ENCODE data around the gene ITGA6.

The ITGA6 gene

DNA sequence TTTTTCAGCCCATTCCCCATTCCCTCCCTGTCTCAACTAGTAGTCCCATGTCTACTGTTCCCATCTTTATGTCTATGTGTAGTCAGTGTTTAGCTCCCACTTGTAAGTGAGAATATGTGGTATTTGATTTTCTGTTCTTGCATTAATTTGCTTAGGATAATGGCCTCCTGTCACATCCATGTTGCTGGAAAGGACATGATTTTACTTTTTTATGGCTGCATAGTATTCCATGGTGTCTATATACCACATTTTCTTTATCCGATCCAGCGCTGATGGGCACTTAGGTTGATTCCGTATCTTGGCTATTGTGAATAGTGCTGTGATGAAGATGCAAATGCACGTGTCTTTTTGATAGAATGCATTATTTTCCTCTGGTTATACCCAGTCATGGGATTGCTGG is 21.7 kb upstream of the ITGA6 start:
- no peaks in the 10 kb centered on the region for H3K36me3 ChIP-seq (ENCODE audit: low read depth)
- no peaks in the 10 kb centered on the region for H3K27me3 ChIP-seq (ENCODE audit: insufficient read depth, poor library complexity, severe bottlenecking)
- H3K27ac ChIP-seq (ENCODE audit: poor library complexity, severe bottlenecking) = peak overlapping the region; percentile 30
- H3K4me1 ChIP-seq (ENCODE audit: insufficient read depth, poor library complexity, severe bottlenecking) = peaks cover 44% of the 10 kb centered on the region
- H3K4me3 ChIP-seq (ENCODE audit: severe bottlenecking) = no peak overlapping the region
- no peaks in the 10 kb centered on the region for H3K9me3 ChIP-seq (ENCODE audit: severe bottlenecking)
- no peak for ATAC-seq (ENCODE audit: low read depth)
- no peak for DNase-seq (ENCODE audit: low spot score)
- TF ChIP-seq, protein P1, sequence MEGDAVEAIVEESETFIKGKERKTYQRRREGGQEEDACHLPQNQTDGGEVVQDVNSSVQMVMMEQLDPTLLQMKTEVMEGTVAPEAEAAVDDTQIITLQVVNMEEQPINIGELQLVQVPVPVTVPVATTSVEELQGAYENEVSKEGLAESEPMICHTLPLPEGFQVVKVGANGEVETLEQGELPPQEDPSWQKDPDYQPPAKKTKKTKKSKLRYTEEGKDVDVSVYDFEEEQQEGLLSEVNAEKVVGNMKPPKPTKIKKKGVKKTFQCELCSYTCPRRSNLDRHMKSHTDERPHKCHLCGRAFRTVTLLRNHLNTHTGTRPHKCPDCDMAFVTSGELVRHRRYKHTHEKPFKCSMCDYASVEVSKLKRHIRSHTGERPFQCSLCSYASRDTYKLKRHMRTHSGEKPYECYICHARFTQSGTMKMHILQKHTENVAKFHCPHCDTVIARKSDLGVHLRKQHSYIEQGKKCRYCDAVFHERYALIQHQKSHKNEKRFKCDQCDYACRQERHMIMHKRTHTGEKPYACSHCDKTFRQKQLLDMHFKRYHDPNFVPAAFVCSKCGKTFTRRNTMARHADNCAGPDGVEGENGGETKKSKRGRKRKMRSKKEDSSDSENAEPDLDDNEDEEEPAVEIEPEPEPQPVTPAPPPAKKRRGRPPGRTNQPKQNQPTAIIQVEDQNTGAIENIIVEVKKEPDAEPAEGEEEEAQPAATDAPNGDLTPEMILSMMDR (IDR thresholded peaks at IDR 0.05; ENCODE audit: poor library complexity, severe bottlenecking) = no peak

GRCh38 chr2:172408143-172408766 is 19.1 kb upstream of the ITGA6 start:
- H3K4me1 ChIP-seq (ENCODE audit: insufficient read depth, poor library complexity, severe bottlenecking) = peaks cover 44% of the 10 kb centered on the region
- TF ChIP-seq, protein P1 (IDR thresholded peaks at IDR 0.05; ENCODE audit: poor library complexity, severe bottlenecking) = no peak
- H3K9me3 ChIP-seq (ENCODE audit: severe bottlenecking) = no peaks in the 10 kb centered on the region
- peak; percentile 86 for DNase-seq (ENCODE audit: low spot score)
- no peaks in the 10 kb centered on the region for H3K27me3 ChIP-seq (ENCODE audit: insufficient read depth, poor library complexity, severe bottlenecking)
- H3K36me3 ChIP-seq (ENCODE audit: low read depth) = no peaks in the 10 kb centered on the region
- ATAC-seq (ENCODE audit: low read depth) = peak; percentile 89
- peak overlapping the region; percentile 79 for H3K27ac ChIP-seq (ENCODE audit: poor library complexity, severe bottlenecking)
- no peak overlapping the region for H3K4me3 ChIP-seq (ENCODE audit: severe bottlenecking)

DNA sequence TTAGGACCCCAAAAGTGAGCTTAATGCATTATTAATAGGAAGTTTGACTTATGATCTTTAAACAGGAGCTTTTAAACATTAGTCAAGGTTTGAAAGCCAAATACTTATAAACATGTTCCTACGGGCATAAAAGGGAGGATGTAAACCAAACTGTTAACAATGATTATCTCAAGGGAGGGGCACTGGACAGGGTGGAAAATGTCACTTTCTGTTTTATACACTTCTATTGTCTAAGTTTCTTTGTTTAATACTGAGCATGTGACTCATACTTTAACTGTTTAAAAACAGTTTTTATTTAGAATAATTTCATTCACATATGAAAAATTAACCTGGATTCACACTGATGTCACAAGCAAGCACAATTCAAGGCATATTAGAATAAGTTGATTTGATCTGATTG is 18.3 kb upstream of the ITGA6 start:
- Histone ChIP-seq H3K27ac (ENCODE audit: poor library complexity, severe bottlenecking) (peak overlapping the region; percentile 79), H3K27me3 (ENCODE audit: insufficient read depth, poor library complexity, severe bottlenecking) (no peaks in the 10 kb centered on the region), H3K9me3 (ENCODE audit: severe bottlenecking) (no peaks in the 10 kb centered on the region), H3K36me3 (ENCODE audit: low read depth) (no peaks in the 10 kb centered on the region), H3K4me3 (ENCODE audit: severe bottlenecking) (no peak overlapping the region), H3K4me1 (ENCODE audit: insufficient read depth, poor library complexity, severe bottlenecking) (peaks cover 37% of the 10 kb centered on the region)
- no peak for DNase-seq (ENCODE audit: low spot score)
- no peak for ATAC-seq (ENCODE audit: low read depth)
- TF ChIP-seq, protein P1 (IDR thresholded peaks at IDR 0.05; ENCODE audit: poor library complexity, severe bottlenecking) = no peak

- Histone ChIP-seq H3K9me3 (ENCODE audit: severe bottlenecking) (no peaks in the 10 kb centered on the region), H3K4me3 (ENCODE audit: severe bottlenecking) (no peak overlapping the region), H3K36me3 (ENCODE audit: low read depth) (no peaks in the 10 kb centered on the region), H3K27me3 (ENCODE audit: insufficient read depth, poor library complexity, severe bottlenecking) (no peaks in the 10 kb centered on the region), H3K27ac (ENCODE audit: poor library complexity, severe bottlenecking) (no peak overlapping the region), H3K4me1 (ENCODE audit: insufficient read depth, poor library complexity, severe bottlenecking) (peaks cover 15% of the 10 kb centered on the region)
- ATAC-seq (ENCODE audit: low read depth) = no peak
- no peak for DNase-seq (ENCODE audit: low spot score)
- TF ChIP-seq, protein P1 (IDR thresholded peaks at IDR 0.05; ENCODE audit: poor library complexity, severe bottlenecking) = no peak
These were observed 14.3 kb upstream of the ITGA6 start for GRCh38 chr2:172412984-172413492.

- Histone ChIP-seq H3K27me3 (ENCODE audit: insufficient read depth, poor library complexity, severe bottlenecking) (no peaks in the 10 kb centered on the region), H3K4me1 (ENCODE audit: insufficient read depth, poor library complexity, severe bottlenecking) (no peaks in the 10 kb centered on the region), H3K4me3 (ENCODE audit: severe bottlenecking) (no peak overlapping the region), H3K36me3 (ENCODE audit: low read depth) (no peaks in the 10 kb centered on the region), H3K27ac (ENCODE audit: poor library complexity, severe bottlenecking) (no peak overlapping the region), H3K9me3 (ENCODE audit: severe bottlenecking) (no peaks in the 10 kb centered on the region)
- ATAC-seq (ENCODE audit: low read depth) = no peak
- no peak for DNase-seq (ENCODE audit: low spot score)
- TF ChIP-seq, protein P1 (IDR thresholded peaks at IDR 0.05; ENCODE audit: poor library complexity, severe bottlenecking) = no peak
These were observed 12.1 kb upstream of the ITGA6 start for GRCh38 chr2:172415157-172415864.
